GM23338 (cell line): Measurements from ENCODE around the gene NCOR2. TPM values are rescaled to one million over a fixed set of nuclear protein-coding genes. Genes with fewer than 3 reads are reported as not detected.

Experiments used
- ATAC-seq: fragments of 200-7000 bp; cut with Tn5 transposase; 3 replicates; pipeline ENCODE4 v1.9.1; 2020
- DNase-seq: peaks from one replicate; pipeline ENCODE4 v3.0.0-alpha.2; 2015; ENCODE audit warnings: low spot score
- H2AFZ ChIP-seq: fragments of 200-600 bp; sonication (generic); 2 replicates; pipeline ENCODE4 v1.8.0; 2016; ENCODE audit warnings: antibody characterized with exemption, mild to moderate bottlenecking, moderate library complexity
- H3F3A ChIP-seq: fragments of 200-600 bp; sonication (generic); replicated peaks from 2 replicates; pipeline ENCODE4 v1.8.0; 2017; ENCODE audit warnings: antibody characterized with exemption, mixed run types, low read depth
- H3K27ac ChIP-seq: fragments of 200-600 bp; sonication (generic); 2 replicates; pipeline ENCODE4 v1.6.1; 2016; ENCODE audit warnings: low read depth
- H3K27me3 ChIP-seq: fragments of 200-600 bp; sonication (generic); 2 replicates; pipeline ENCODE4 v1.8.0; 2016; ENCODE audit warnings: mild to moderate bottlenecking, mixed run types, moderate library complexity; ENCODE audit not compliant: insufficient read depth
- H3K36me3 ChIP-seq: fragments of 200-600 bp; sonication (generic); 2 replicates; pipeline ENCODE4 v1.8.0; 2016; ENCODE audit warnings: mild to moderate bottlenecking; ENCODE audit not compliant: insufficient read depth
- H3K4me1 ChIP-seq: fragments of 200-600 bp; sonication (generic); 2 replicates; pipeline ENCODE4 v1.8.0; 2016; ENCODE audit warnings: mild to moderate bottlenecking, moderate library complexity; ENCODE audit not compliant: insufficient read depth
- H3K4me2 ChIP-seq: fragments of 200-600 bp; sonication (generic); 2 replicates; pipeline ENCODE4 v1.7.1; 2017; ENCODE audit warnings: mixed run types
- H3K4me3 ChIP-seq: fragments of 200-600 bp; sonication (generic); 2 replicates; pipeline ENCODE4 v1.6.1; 2016; ENCODE audit warnings: mixed run types
- H3K79me2 ChIP-seq: fragments of 200-600 bp; sonication (generic); replicated peaks from 2 replicates; pipeline ENCODE4 v1.8.0; 2017; ENCODE audit warnings: mild to moderate bottlenecking; ENCODE audit not compliant: insufficient read depth
- H3K9me2 ChIP-seq: fragments of 200-600 bp; sonication (generic); 2 replicates; pipeline ENCODE4 v1.8.0; 2017; ENCODE audit not compliant: insufficient read depth
- H4K20me1 ChIP-seq: fragments of 200-600 bp; sonication (generic); replicated peaks from 2 replicates; pipeline ENCODE4 v1.8.0; 2017; ENCODE audit warnings: mild to moderate bottlenecking; ENCODE audit not compliant: insufficient read depth
- H3K27ac Mint-ChIP-seq: 2 replicates; pipeline ENCODE4 v1.8.0; 2020; ENCODE audit warnings: inconsistent platforms, mild to moderate bottlenecking, moderate library complexity, mixed read lengths
- H3K27me3 Mint-ChIP-seq: 3 replicates; pipeline ENCODE4 v1.8.0; 2022; ENCODE audit warnings: low read depth, mild to moderate bottlenecking, moderate library complexity, mixed read lengths, inconsistent platforms; ENCODE audit not compliant: insufficient read depth, poor library complexity
- H3K36me3 Mint-ChIP-seq: 3 replicates; pipeline ENCODE4 v1.8.0; 2021; ENCODE audit warnings: low read depth, mild to moderate bottlenecking, inconsistent platforms, moderate library complexity, mixed read lengths
- H3K4me1 Mint-ChIP-seq: 3 replicates; pipeline ENCODE4 v1.8.0; 2020; ENCODE audit warnings: mild to moderate bottlenecking, inconsistent platforms, mixed read lengths
- H3K4me3 Mint-ChIP-seq: 3 replicates; pipeline ENCODE4 v1.8.0; 2021; ENCODE audit warnings: moderate library complexity, mild to moderate bottlenecking, inconsistent platforms, mixed read lengths
- H3K9me3 Mint-ChIP-seq: 3 replicates; pipeline ENCODE4 v1.8.0; 2020; ENCODE audit warnings: moderate library complexity, mild to moderate bottlenecking, inconsistent platforms, mixed read lengths
- CREB1 ChIP-seq: fragments of 250-450 bp; sonication (Bioruptor Pico); IDR thresholded peaks from 2 replicates; pipeline ENCODE4 v1.5.0; 2020; ENCODE audit warnings: low read depth, mild to moderate bottlenecking, moderate library complexity
- CTCF ChIP-seq, 2 experiments: fragments of 200-600 bp in 1 of 2; sonication (generic) in 1 of 2; conservative IDR thresholded peaks; 2 replicates each; pipeline versions ENCODE4 v1.5.1 to v1.6.1; 2016 to 2017; ENCODE audit warnings: antibody characterized with exemption in 2 of 2, low read depth in 2 of 2, mild to moderate bottlenecking in 2 of 2, moderate library complexity in 1 of 2
- ETS1 ChIP-seq: IDR thresholded peaks from 2 replicates; pipeline ENCODE4 v1.6.1; 2016; ENCODE audit warnings: antibody characterized with exemption
- EZH2 ChIP-seq: fragments of 200-600 bp; sonication (generic); IDR thresholded peaks from one replicate; pipeline ENCODE4 v1.8.0; 2017; ENCODE audit warnings: antibody characterized with exemption, mild to moderate bottlenecking, low read depth; ENCODE audit not compliant: unreplicated experiment
- NANOG ChIP-seq: IDR thresholded peaks from 2 replicates; pipeline ENCODE4 v1.6.1; 2016; ENCODE audit warnings: antibody characterized with exemption, borderline replicate concordance
- POLR2AphosphoS5 ChIP-seq: IDR thresholded peaks from 2 replicates; pipeline ENCODE4 v1.6.1; 2016; ENCODE audit warnings: antibody characterized with exemption, low read depth
- REST ChIP-seq: IDR thresholded peaks from one replicate; pipeline ENCODE4 v1.6.1; 2018; ENCODE audit warnings: antibody characterized with exemption; ENCODE audit not compliant: unreplicated experiment
- STAT1 ChIP-seq: IDR thresholded peaks from one replicate; pipeline ENCODE4 v1.6.1; 2016; ENCODE audit warnings: antibody characterized with exemption; ENCODE audit not compliant: unreplicated experiment
- polyA plus RNA-seq: library from polyadenylated mRNA; unstranded; fragments of >200 nt; fragmentation: Nextera tagmentation; extraction: Ambion mirVana; gene quantifications from 2 replicates; pipeline ENCODE4 v1.2.1, GENCODE V29; 2016
- total RNA-seq: library from RNA; depleted of rRNA; stranded (reverse); fragments of >200 nt; shearing (Covaris generic); gene quantifications from 2 replicates; pipeline ENCODE4 v1.2.3, GENCODE V29; 2014

NCOR2 gene
- total and polyA plus RNA-seq, 2 experiments from 2014 or later, result 69.6 to 190 TPM

GRCh38 chr12:124539084-124540041, 28.0 kb downstream of the NCOR2 start:
- H3K4me1 ChIP-seq, result peaks cover 17% of the 10 kb centered on the region
- H3K4me3 ChIP-seq, result no peak overlapping the region
- peaks cover 34% of the 10 kb centered on the region for H3K4me1 Mint-ChIP-seq
- ATAC-seq, result peak; percentile 27
- H3K27ac ChIP-seq, result peak overlapping the region; percentile 74; the same call in 1 of the 2 replicates
- H3K9me3 Mint-ChIP-seq, result peaks cover 5% of the 10 kb centered on the region; the same call in 1 of the 3 replicates
- H3K27ac Mint-ChIP-seq, result peak overlapping the region; percentile 94
- peaks cover 84% of the 10 kb centered on the region for H3K79me2 ChIP-seq
- H3K36me3 ChIP-seq, result no peaks in the 10 kb centered on the region
- no peak overlapping the region for H2AFZ ChIP-seq
- no peaks in the 10 kb centered on the region for H3K27me3 ChIP-seq
- peak overlapping the region; percentile 32; the same call in 1 of the 2 replicates for H3K4me2 ChIP-seq
- no peaks in the 10 kb centered on the region for H3F3A ChIP-seq
- no peaks in the 10 kb centered on the region for H3K9me2 ChIP-seq
- no peak overlapping the region; the same call in 2 of the 3 replicates for H3K4me3 Mint-ChIP-seq
- H3K36me3 Mint-ChIP-seq, result peaks cover 25% of the 10 kb centered on the region
- TF ChIP-seq STAT1, result no peak
- TF ChIP-seq POLR2AphosphoS5, result 0 out of 2 replicates have a peak, but pooled peaks have one; percentile 9
- peaks cover 10% of the 10 kb centered on the region for H3K27me3 Mint-ChIP-seq
- no peak for DNase-seq
- peaks cover 54% of the 10 kb centered on the region for H4K20me1 ChIP-seq

- Mint-ChIP-seq H3K4me1 (peaks cover 34% of the 10 kb centered on the region), H3K4me3 (no peak overlapping the region), H3K27me3 (peaks cover 11% of the 10 kb centered on the region), H3K9me3 (peaks cover 5% of the 10 kb centered on the region; the same call in 1 of the 3 replicates), H3K27ac (no peak overlapping the region), H3K36me3 (peaks cover 32% of the 10 kb centered on the region)
- DNase-seq (no peak), ATAC-seq (no peak)
- TF ChIP-seq POLR2AphosphoS5, result 0 out of 2 replicates have a peak, but pooled peaks have one; percentile 14
- TF ChIP-seq NANOG, result no peak
- H3K4me2 ChIP-seq, result no peak overlapping the region
- H3K4me1 ChIP-seq, result peaks cover 13% of the 10 kb centered on the region
- H3F3A ChIP-seq, result no peaks in the 10 kb centered on the region
- no peaks in the 10 kb centered on the region for H3K36me3 ChIP-seq
- H3K27me3 ChIP-seq, result no peaks in the 10 kb centered on the region
- peaks cover 53% of the 10 kb centered on the region for H4K20me1 ChIP-seq
- H2AFZ ChIP-seq, result no peak overlapping the region
- H3K27ac ChIP-seq, result no peak overlapping the region
- no peaks in the 10 kb centered on the region for H3K9me2 ChIP-seq
- no peak overlapping the region for H3K4me3 ChIP-seq
- peaks cover 84% of the 10 kb centered on the region for H3K79me2 ChIP-seq
Measured at GRCh38 chr12:124538194-124539082, 29.0 kb downstream of the NCOR2 start.

- ATAC-seq (no peak), DNase-seq (no peak)
- no peaks in the 10 kb centered on the region for H3K27me3 ChIP-seq
- peaks cover 83% of the 10 kb centered on the region for H3K79me2 ChIP-seq
- H3K4me3 ChIP-seq, result no peak overlapping the region
- Mint-ChIP-seq H3K4me3 (no peak overlapping the region), H3K4me1 (peaks cover 36% of the 10 kb centered on the region), H3K36me3 (peaks cover 33% of the 10 kb centered on the region), H3K27ac (no peak overlapping the region; the same call in 1 of the 2 replicates), H3K9me3 (peaks cover 5% of the 10 kb centered on the region; the same call in 1 of the 3 replicates), H3K27me3 (peaks cover 15% of the 10 kb centered on the region)
- H3K27ac ChIP-seq, result no peak overlapping the region
- no peak overlapping the region for H2AFZ ChIP-seq
- no peaks in the 10 kb centered on the region for H3K9me2 ChIP-seq
- H4K20me1 ChIP-seq, result peaks cover 51% of the 10 kb centered on the region
- H3K4me2 ChIP-seq, result no peak overlapping the region
- H3K4me1 ChIP-seq, result peaks cover 12% of the 10 kb centered on the region
- H3F3A ChIP-seq, result no peaks in the 10 kb centered on the region
- no peaks in the 10 kb centered on the region for H3K36me3 ChIP-seq
- TF ChIP-seq EZH2 (no peak), CTCF (conservative IDR thresholded peaks at IDR 0.05; ENCODE audit: low read depth in 2 of 2) (no peak), POLR2AphosphoS5 (no peak), CREB1 (no peak), ETS1 (no peak), REST (no peak)
Measured at GRCh38 chr12:124537525-124538193, 29.8 kb downstream of the NCOR2 start.
